GM12878 (cell line): ENCODE data around the gene GRIK4. TPM values are rescaled to one million over a fixed set of nuclear protein-coding genes. Genes with fewer than 3 reads are reported as not detected.

Source experiments
- ATAC-seq: fragments of 200-7000 bp; cut with Tn5 transposase; 3 replicates; pipeline ENCODE4 v1.9.1; 2020; ENCODE audit warnings: mild to moderate bottlenecking, moderate library complexity
- BruUV-seq: library from RNA; stranded (reverse); fragments of 400-500 nt; replicated peaks from 2 replicates; lab custom pipeline; 2021; lab: Mats Ljungman, UMichigan
- CTCF ChIA-PET: fragments of 300-600 bp; sonication (Branson Sonifier 250); formaldehyde crosslinking; extraction: SDS; loops from one replicate; lab custom pipeline; 2021; ENCODE audit warnings: inconsistent platforms; lab: Yijun Ruan, JAX
- POLR2A ChIA-PET: fragments of 350-600 bp; formaldehyde crosslinking; extraction: SDS; loops from one replicate; lab custom pipeline; 2021; ENCODE audit warnings: inconsistent platforms; lab: Charles Lee
- RAD21 ChIA-PET: fragments of 300-600 bp; sonication (Branson Sonifier 250); formaldehyde crosslinking; loops from one replicate; lab custom pipeline; 2023; ENCODE audit warnings: antibody characterized with exemption; ENCODE audit not compliant: unreplicated experiment; lab: Charles Lee
- SMC1A ChIA-PET: fragments of 300-600 bp; sonication (Branson Sonifier 250); formaldehyde crosslinking; loops from one replicate; lab custom pipeline; 2023; ENCODE audit not compliant: unreplicated experiment, uncharacterized antibody; lab: Charles Lee
- DNase-seq: peaks from one replicate; pipeline ENCODE4 v3.0.0-alpha.2; 2011; ENCODE audit warnings: low read depth, low spot score
- FAIRE-seq: peaks from 3 replicates; lab custom pipeline; 2011; peaks lifted over from hg19 to GRCh38; lab: Jason Lieb, UNC
- H2AFZ ChIP-seq: 2 replicates; pipeline ENCODE4 v1.6.0; 2011; ENCODE audit warnings: low read depth, low read length, control low read depth; ENCODE audit not compliant: control insufficient read depth
- H3K27ac ChIP-seq: 2 replicates; pipeline ENCODE4 v1.5.1; 2011; ENCODE audit warnings: control low read depth; ENCODE audit not compliant: control insufficient read depth, insufficient read depth
- H3K27me3 ChIP-seq, 2 experiments: replicated peaks in 1 of 2; 2 replicates each; pipeline versions ENCODE4 v1.6.0 to v1.6.1; 2011; ENCODE audit warnings: low read length in 1 of 2; ENCODE audit not compliant: control insufficient read depth in 2 of 2, insufficient read depth in 2 of 2
- H3K36me3 ChIP-seq, 2 experiments: 2 replicates each; pipeline ENCODE4 v1.5.1; 2011; ENCODE audit warnings: low read length in 1 of 2; ENCODE audit not compliant: control insufficient read depth in 2 of 2, insufficient read depth in 2 of 2
- H3K4me1 ChIP-seq: 2 replicates; pipeline ENCODE4 v1.6.1; 2011; ENCODE audit warnings: mild to moderate bottlenecking, low read length, moderate library complexity, mixed read lengths; ENCODE audit not compliant: control insufficient read depth, insufficient read depth
- H3K4me2 ChIP-seq: 2 replicates; pipeline ENCODE4 v1.6.0; 2011; ENCODE audit warnings: control low read depth; ENCODE audit not compliant: control insufficient read depth, insufficient read depth
- H3K4me3 ChIP-seq: fragments of 200-600 bp; sonication (generic); 2 replicates; pipeline ENCODE4 v1.5.1; 2016
- H3K79me2 ChIP-seq: 2 replicates; pipeline ENCODE4 v1.6.0; 2011; ENCODE audit warnings: low read length; ENCODE audit not compliant: control insufficient read depth, insufficient read depth
- H3K9ac ChIP-seq: 2 replicates; pipeline ENCODE4 v1.8.0; 2011; ENCODE audit warnings: low read length, control low read depth, mixed read lengths; ENCODE audit not compliant: control insufficient read depth, insufficient read depth
- H3K9me3 ChIP-seq: replicated peaks from 3 replicates; pipeline ENCODE4 v1.5.1; 2011; ENCODE audit warnings: mild to moderate bottlenecking, low read length; ENCODE audit not compliant: control insufficient read depth, insufficient read depth
- H4K20me1 ChIP-seq: 2 replicates; pipeline ENCODE4 v1.6.0; 2011; ENCODE audit not compliant: control insufficient read depth, insufficient read depth
- CEBPZ ChIP-seq: fragments of 150-350 bp; IDR thresholded peaks from 2 replicates; pipeline ENCODE4 v1.6.1; 2016; ENCODE audit warnings: low read depth, low read length
- HDAC6 ChIP-seq: fragments of 200-600 bp; sonication (generic); IDR thresholded peaks from one replicate; pipeline ENCODE4 v1.8.0; 2017; ENCODE audit warnings: antibody characterized with exemption; ENCODE audit not compliant: unreplicated experiment
- IKZF2 ChIP-seq, 2 experiments: fragments of 450-650 bp; IDR thresholded peaks; 2 replicates each; pipeline ENCODE4 v1.6.1; 2017; ENCODE audit warnings: mild to moderate bottlenecking in 2 of 2, moderate library complexity in 2 of 2
- KLF5 ChIP-seq: fragments of 450-650 bp; IDR thresholded peaks from 2 replicates; pipeline ENCODE4 v1.6.1; 2014; ENCODE audit warnings: mild to moderate bottlenecking; ENCODE audit not compliant: partially characterized antibody
- POU2F2 ChIP-seq: IDR thresholded peaks from 3 replicates; pipeline ENCODE4 v1.6.1; 2011; ENCODE audit warnings: low read depth, mild to moderate bottlenecking, low read length, borderline replicate concordance
- TAF1 ChIP-seq: IDR thresholded peaks from 2 replicates; pipeline ENCODE4 v1.6.1; 2011; ENCODE audit warnings: mild to moderate bottlenecking, low read depth, low read length, borderline replicate concordance
- TCF3 ChIP-seq: IDR thresholded peaks from 2 replicates; pipeline ENCODE4 v1.6.1; 2012; ENCODE audit warnings: low read depth, mild to moderate bottlenecking, low read length, borderline replicate concordance; ENCODE audit not compliant: insufficient read depth
- ZNF687 ChIP-seq: fragments of 450-650 bp; IDR thresholded peaks from 2 replicates; pipeline ENCODE4 v1.6.1; 2017; ENCODE audit warnings: mild to moderate bottlenecking, moderate library complexity
- ZZZ3 ChIP-seq: IDR thresholded peaks from 2 replicates; pipeline ENCODE4 v1.6.1; 2011; ENCODE audit warnings: low read depth; ENCODE audit not compliant: control insufficient read depth, insufficient read length
- WGBS: methylation state at CpG from one replicate; pipeline ENCODE4 v1.1.6; 2016; ENCODE audit warnings: low lambda C conversion rate; ENCODE audit not compliant: insufficient replicate concordance, insufficient coverage; ENCODE audit errors: missing lambda C conversion rate; 5-methylcytosine and 5-hydroxymethylcytosine counted together
- in situ Hi-C: fragments of 300-500 bp; cut with MboI; formaldehyde crosslinking; loops from 9 replicates; pipeline ENCODE4 v1.14.3; 2018; ENCODE audit warnings: mixed read lengths
- intact Hi-C: fragments of 100-400 bp; cut with micrococcal nuclease; formaldehyde crosslinking; loops from one replicate; pipeline ENCODE4 v1.14.2; 2022; ENCODE audit not compliant: unreplicated experiment
- polyA plus RNA-seq, 11 experiments: library from polyadenylated mRNA; depleted of rRNA in 4 of 11; unstranded in 6 of 11; stranded (reverse) in 5 of 11; fragments of >200 nt; fragmentation: Nextera tagmentation in 4 of 11; fragmentation: Illumina TruSeq in 1 of 11; extraction: Ambion mirVana in 4 of 11; extraction: Trizol in 1 of 11; gene quantifications; 1 replicate in 1 of 11; 2 replicates in 10 of 11; pipeline versions ENCODE4 v1.2.1 to v1.2.3, GENCODE V29; 2011 to 2016; ENCODE audit warnings: inconsistent platforms in 2 of 11, missing spikeins in 2 of 11, low read depth in 1 of 11
- total RNA-seq, 4 experiments: library from RNA; depleted of rRNA in 3 of 4; stranded (reverse); fragments of >200 nt in 3 of 4; fragmentation: Illumina TruSeq in 1 of 4; extraction: Trizol in 1 of 4; gene quantifications; 2 replicates each; pipeline versions ENCODE4 v1.2.1 to v1.2.3, GENCODE V29; 2013 to 2021

Gene GRIK4
- total and polyA plus RNA-seq, 10 of the 15 experiments (the other 5 are each of a cell fraction or from before 2014, with no cell fraction given): 0.33 to 3.6 (median 0.72) TPM

GRCh38 chr11:120598517-120599257 lies 87.1 kb downstream of the GRIK4 start (continued):
- TF ChIP-seq ZNF687 (no peak), HDAC6 (no peak), TCF3 (no peak), KLF5 (no peak)

- no peak overlapping the region for H2AFZ ChIP-seq
- no peak for ATAC-seq
- H4K20me1 ChIP-seq: no peaks in the 10 kb centered on the region
- intact Hi-C loops: no loop called here
- RAD21 ChIA-PET: interaction anchor here (2.5 kb wide), 1 partner anchor 13 kb away, joined by 11 read pairs; no protein-coding TSS in a partner anchor
- WGBS: 56% methylated on average over 11 of the region's 11 CpGs
- no peaks in the 10 kb centered on the region for H3K9me3 ChIP-seq
- H3K27me3 ChIP-seq: no peaks in the 10 kb centered on the region
- SMC1A ChIA-PET: interaction anchor here (1.2 to 4.3 kb wide), 2 partner anchors 13 to 33 kb away, joined by 3 to 16 read pairs; no protein-coding TSS in a partner anchor
- in situ Hi-C loops: no loop called here
- POLR2A ChIA-PET: no interaction called here
- CTCF ChIA-PET: interaction anchor here (1.1 to 2.1 kb wide), 6 partner anchors 10 to 85 kb away, joined by 3 to 7 read pairs (median 4); no protein-coding TSS in a partner anchor
- no peak for FAIRE-seq
- H3K79me2 ChIP-seq: no peaks in the 10 kb centered on the region
- H3K36me3 ChIP-seq: no peaks in the 10 kb centered on the region; a peak in 1 of 4 replicates
- H3K27ac ChIP-seq: no peak overlapping the region
- BruUV-seq: no TSS peak
- no peak overlapping the region for H3K9ac ChIP-seq
- peaks cover 12% of the 10 kb centered on the region for H3K4me1 ChIP-seq
- DNase-seq: no peak
- H3K4me2 ChIP-seq: no peak overlapping the region
- H3K4me3 ChIP-seq: no peak overlapping the region
- no peak for TF ChIP-seq IKZF2 (IDR thresholded peaks at IDR 0.05)
- TF ChIP-seq POU2F2: no peak
- no peak for TF ChIP-seq CEBPZ
- no peak for TF ChIP-seq ZZZ3
- TF ChIP-seq HDAC6: no peak
- no peak for TF ChIP-seq TAF1
- TF ChIP-seq TCF3: no peak
Observed at GRCh38 chr11:120599816-120600420, 88.4 kb downstream of the GRIK4 start.
